Measurements from ENCODE around the gene CLIC6. TPM values are rescaled to one million over a fixed set of nuclear protein-coding genes. Genes with fewer than 3 reads are reported as not detected.

The CLIC6 gene
- total RNA-seq, 4 donors from 2014 or later: 2.5 to 10.0 (median 3.7) TPM

GRCh38 chr21:34748862-34749261 lies 80.1 kb downstream of the CLIC6 start:
- no peaks in the 10 kb centered on the region for H3K9me3 ChIP-seq
- no peak overlapping the region for H3K27ac ChIP-seq
- no peak for DNase-seq (ENCODE audit: low spot score in 2 of 2)
- TF ChIP-seq EP300 (IDR thresholded peaks at IDR 0.05): no peak
- TF ChIP-seq POLR2AphosphoS5 (IDR thresholded peaks at IDR 0.05): no peak
- TF ChIP-seq CTCF (IDR thresholded peaks at IDR 0.05): no peak
- no peak for TF ChIP-seq POLR2A (IDR thresholded peaks at IDR 0.05)
- no peaks in the 10 kb centered on the region for H3K36me3 ChIP-seq
- WGBS: 82% methylated on average over 3 of the region's 3 CpGs
- H3K4me1 ChIP-seq: peaks cover 15% of the 10 kb centered on the region
- H3K27me3 ChIP-seq: no peaks in the 10 kb centered on the region
- H3K4me3 ChIP-seq: no peak overlapping the region

- TF ChIP-seq CTCF (IDR thresholded peaks at IDR 0.05) (no peak), EP300 (IDR thresholded peaks at IDR 0.05) (no peak)
- H3K27ac ChIP-seq: no peak overlapping the region
- no peak for DNase-seq (ENCODE audit: low spot score in 2 of 2)
- H3K36me3 ChIP-seq: no peaks in the 10 kb centered on the region
- WGBS: 82% methylated on average over 19 of the region's 19 CpGs
- H3K4me3 ChIP-seq: no peak overlapping the region
- H3K4me1 ChIP-seq: no peaks in the 10 kb centered on the region
- H3K27me3 ChIP-seq: no peaks in the 10 kb centered on the region
- no peaks in the 10 kb centered on the region for H3K9me3 ChIP-seq
Observed at GRCh38 chr21:34754690-34755647, 86.2 kb downstream of the CLIC6 start.

GRCh38 chr21:34761758-34762330 lies 93.0 kb downstream of the CLIC6 start:
- Histone ChIP-seq H3K27ac (no peak overlapping the region), H3K36me3 (no peaks in the 10 kb centered on the region), H3K4me3 (no peak overlapping the region), H3K4me1 (no peaks in the 10 kb centered on the region), H3K9me3 (no peaks in the 10 kb centered on the region), H3K27me3 (no peaks in the 10 kb centered on the region)
- DNase-seq (ENCODE audit: low spot score in 2 of 2): no peak
- no peak for TF ChIP-seq EP300 (IDR thresholded peaks at IDR 0.05)
- no peak for TF ChIP-seq POLR2A (IDR thresholded peaks at IDR 0.05)
- no peak for TF ChIP-seq POLR2AphosphoS5 (IDR thresholded peaks at IDR 0.05)
- TF ChIP-seq CTCF (IDR thresholded peaks at IDR 0.05): no peak
- WGBS: 63% methylated on average over 2 of the region's 2 CpGs

DNA sequence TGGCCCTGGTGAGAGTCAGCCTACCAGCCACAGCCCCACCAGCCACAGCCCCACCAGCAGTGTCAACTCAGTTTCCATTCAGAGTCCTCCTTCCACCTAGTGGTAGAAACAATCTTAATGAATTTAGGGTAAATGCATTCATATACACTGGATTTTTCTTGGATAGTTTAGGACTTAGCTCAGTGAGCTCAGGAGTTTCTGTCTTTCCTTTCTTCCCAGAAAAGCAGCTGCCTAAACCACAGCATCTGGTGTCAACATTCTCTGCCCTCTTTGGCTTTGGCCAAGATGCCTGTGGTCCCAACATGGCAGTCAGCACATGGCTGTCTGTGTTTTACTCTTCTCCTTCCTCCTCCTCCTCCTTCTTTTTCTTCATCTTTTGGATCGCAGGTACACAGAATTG lies 94.0 kb downstream of the CLIC6 start:
- H3K36me3 ChIP-seq: no peaks in the 10 kb centered on the region
- no peaks in the 10 kb centered on the region for H3K9me3 ChIP-seq
- H3K4me3 ChIP-seq: no peak overlapping the region
- 80% methylated on average over 1 of the region's 1 CpG for WGBS
- H3K4me1 ChIP-seq: no peaks in the 10 kb centered on the region
- no peaks in the 10 kb centered on the region for H3K27me3 ChIP-seq
- H3K27ac ChIP-seq: no peak overlapping the region
- DNase-seq (ENCODE audit: low spot score in 2 of 2): no peak
- TF ChIP-seq CTCF (IDR thresholded peaks at IDR 0.05) (no peak), EP300 (IDR thresholded peaks at IDR 0.05) (no peak), POLR2A (IDR thresholded peaks at IDR 0.05) (no peak), POLR2AphosphoS5 (IDR thresholded peaks at IDR 0.05) (no peak)

- no peaks in the 10 kb centered on the region for H3K9me3 ChIP-seq
- no peak overlapping the region for H3K4me3 ChIP-seq
- no peaks in the 10 kb centered on the region for H3K27me3 ChIP-seq
- 82% methylated on average over 3 of the region's 3 CpGs for WGBS
- DNase-seq (ENCODE audit: low spot score in 2 of 2): no peak
- no peaks in the 10 kb centered on the region for H3K36me3 ChIP-seq
- no peak for TF ChIP-seq POLR2A (IDR thresholded peaks at IDR 0.05)
- no peak for TF ChIP-seq EP300 (IDR thresholded peaks at IDR 0.05)
- no peak for TF ChIP-seq CTCF (IDR thresholded peaks at IDR 0.05)
- TF ChIP-seq POLR2AphosphoS5 (IDR thresholded peaks at IDR 0.05): no peak
- H3K4me1 ChIP-seq: no peaks in the 10 kb centered on the region
- H3K27ac ChIP-seq: no peak overlapping the region
Observed at GRCh38 chr21:34764715-34765284, 96.0 kb downstream of the CLIC6 start.

All from suprapubic skin (tissue), 4 donors.